Right renal cortex interstitium (tissue), 3 donors: ENCODE data around the gene PPP2R3B. TPM values are rescaled to one million over a fixed set of nuclear protein-coding genes. Genes with fewer than 3 reads are reported as not detected.
"Not testable (repeated sequence)": the region's sequence is repeated elsewhere in the genome, so short reads cannot be mapped to it uniquely, and the experiment has no call there.

Experiments used
- DNase-seq, 3 donors: peaks; one replicate each; pipeline ENCODE4 v3.0.0-alpha.2; 2013; ENCODE audit warnings: low read depth in 3 of 3, low spot score in 2 of 3
- polyA plus RNA-seq, 3 donors: library from polyadenylated mRNA; unstranded; fragments of 120-200 nt; gene quantifications; one replicate each; pipeline ENCODE4 v1.2.1, GENCODE V29; 2013; ENCODE audit not compliant: insufficient read length in 3 of 3

Gene PPP2R3B
- polyA plus RNA-seq, 3 donors, result 17.1 to 23.1 (median 18.5) TPM

DNA sequence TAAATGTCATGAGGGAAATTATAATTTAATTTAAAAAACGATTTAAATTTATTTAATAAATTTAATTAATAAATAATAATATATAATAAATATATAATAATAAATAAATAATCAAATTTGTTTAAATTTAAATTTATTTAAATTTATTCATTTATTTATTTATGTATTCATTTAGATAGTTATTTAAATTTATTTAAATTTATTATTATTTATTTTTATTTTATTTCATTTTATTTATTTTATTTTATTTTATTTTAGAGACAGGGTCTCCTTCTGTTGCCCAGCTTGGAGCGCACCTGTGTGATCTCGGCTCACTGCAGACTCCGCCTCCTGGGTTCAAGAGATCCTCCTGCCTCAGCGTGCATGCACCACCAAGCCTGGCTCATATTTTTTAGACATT, 18.4 kb upstream of the PPP2R3B start:
- no peak for DNase-seq

- DNase-seq, result no peak
Measured at GRCh38 chrX:404656-405055, 17.9 kb upstream of the PPP2R3B start.

DNA sequence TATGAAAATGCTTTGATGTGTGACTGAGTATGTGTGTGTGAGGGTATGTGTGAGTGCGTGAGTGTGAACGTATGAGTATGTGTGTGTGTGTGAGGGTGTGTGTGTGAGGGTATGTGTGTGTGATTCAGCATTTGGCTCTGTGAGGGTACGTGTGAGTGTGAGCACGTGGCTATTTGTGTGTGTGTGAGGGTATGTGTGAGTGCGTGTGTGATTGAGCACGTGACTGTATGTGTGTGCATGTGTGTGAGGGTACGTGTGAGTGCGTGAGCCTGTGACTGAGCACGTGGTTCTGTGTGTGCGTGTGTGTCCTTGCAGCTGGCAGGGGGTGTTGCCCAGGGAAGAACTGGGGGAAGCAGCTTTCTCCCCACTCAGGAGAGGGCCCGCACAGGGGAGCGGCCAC, 16.1 kb upstream of the PPP2R3B start:
- no peak for DNase-seq

GRCh38 chrX:400258-400657, 13.6 kb upstream of the PPP2R3B start:
- no peak for DNase-seq

DNA sequence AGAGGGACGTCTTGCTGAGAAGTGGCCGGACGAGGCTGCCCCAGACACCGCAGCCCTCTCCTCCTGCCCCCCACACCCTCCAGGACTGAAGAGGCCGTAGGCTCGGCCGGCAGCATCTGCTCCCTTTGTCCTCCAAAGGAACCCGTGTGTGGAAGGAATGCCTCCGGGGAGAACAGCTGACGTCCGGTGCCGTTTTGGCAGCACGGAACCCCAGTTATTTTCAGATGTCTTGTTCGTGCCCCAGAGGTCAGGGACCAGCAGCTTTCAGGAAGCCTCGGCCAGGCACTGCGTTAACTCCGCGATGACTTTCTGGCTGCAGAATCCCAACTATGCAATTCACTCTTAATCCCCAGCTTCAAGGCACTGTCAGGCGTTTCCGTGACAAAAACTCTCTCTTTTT, 10.9 kb upstream of the PPP2R3B start:
- DNase-seq, result no peak

GRCh38 chrX:394830-395229, 8.1 kb upstream of the PPP2R3B start:
- no peak for DNase-seq

DNA sequence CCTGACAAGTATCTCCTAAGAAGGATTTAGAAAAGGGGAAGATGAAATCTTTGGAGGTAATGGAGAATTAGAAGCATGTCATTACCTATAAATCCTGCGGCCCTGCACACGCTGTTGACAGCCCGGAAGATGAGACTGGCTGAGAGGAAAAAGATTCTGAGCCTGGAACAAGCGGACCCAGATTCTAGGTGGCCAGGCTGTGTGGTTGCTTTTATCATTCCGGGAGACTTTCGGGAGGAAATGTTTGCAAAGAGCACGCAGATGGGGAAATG, 5.8 kb upstream of the PPP2R3B start:
- DNase-seq, result no peak

DNA sequence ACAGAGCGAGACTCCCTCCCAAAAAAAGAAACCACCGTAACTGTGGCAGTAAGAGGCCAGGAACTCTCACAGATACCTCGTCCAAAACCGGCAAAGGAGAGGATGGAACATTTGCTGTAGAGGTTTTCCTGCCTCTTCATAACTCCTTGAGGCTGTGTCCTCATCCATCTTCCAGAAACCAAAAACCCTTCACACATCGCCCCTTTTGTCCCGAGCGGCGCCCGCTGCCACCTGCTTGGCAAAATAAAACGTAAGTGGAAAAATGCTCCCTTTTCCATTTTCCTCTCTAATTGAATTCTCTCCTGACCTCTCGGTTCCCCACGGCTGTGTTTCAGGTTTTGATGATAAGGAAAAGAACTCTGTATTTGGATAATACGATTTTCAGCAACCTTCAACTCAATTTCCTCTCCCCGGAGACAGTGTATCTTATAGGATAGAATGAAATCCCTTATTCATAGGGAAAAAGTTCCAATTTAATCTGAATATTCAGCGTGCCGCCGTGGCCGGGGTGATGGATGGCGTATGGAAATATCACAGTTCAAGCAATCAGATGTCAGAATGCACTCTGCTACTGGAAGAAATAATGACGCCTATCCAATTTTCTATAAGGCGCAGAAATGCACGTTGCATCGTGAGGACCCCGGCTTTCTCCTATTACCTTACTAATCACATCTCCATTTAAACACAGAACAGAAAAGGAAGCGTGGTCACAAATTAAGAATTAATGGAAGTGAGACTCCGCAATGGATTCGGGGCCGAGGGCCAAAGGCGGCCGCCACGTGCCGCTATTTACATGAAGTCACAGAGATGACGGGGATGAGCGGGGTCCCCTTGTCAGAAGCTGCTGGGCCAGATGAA, 5.2 kb upstream of the PPP2R3B start:
- DNase-seq, result no peak

DNA sequence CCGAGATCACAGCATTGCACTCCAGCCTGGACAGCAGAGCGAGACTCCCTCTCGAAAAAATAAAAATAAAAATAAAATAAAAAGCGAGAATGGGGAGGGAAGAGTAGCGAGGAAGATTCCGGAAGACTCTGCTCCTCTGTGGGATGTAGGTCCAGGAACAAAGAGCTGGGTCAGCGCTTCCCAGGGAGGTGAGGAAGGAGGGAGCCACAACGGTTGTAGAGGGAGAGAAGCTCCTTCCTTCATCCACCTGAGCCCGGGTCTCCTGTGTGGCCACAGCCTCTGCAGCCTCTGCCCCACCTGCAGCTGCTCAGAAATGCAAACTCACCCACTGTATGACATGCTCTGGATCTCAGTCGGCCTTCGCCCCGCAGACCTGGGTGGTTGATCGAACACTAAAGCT, 3.8 kb upstream of the PPP2R3B start:
- DNase-seq, result no peak

- DNase-seq, result no peak
Measured at GRCh38 chrX:389021-389441, 2.3 kb upstream of the PPP2R3B start.

DNA sequence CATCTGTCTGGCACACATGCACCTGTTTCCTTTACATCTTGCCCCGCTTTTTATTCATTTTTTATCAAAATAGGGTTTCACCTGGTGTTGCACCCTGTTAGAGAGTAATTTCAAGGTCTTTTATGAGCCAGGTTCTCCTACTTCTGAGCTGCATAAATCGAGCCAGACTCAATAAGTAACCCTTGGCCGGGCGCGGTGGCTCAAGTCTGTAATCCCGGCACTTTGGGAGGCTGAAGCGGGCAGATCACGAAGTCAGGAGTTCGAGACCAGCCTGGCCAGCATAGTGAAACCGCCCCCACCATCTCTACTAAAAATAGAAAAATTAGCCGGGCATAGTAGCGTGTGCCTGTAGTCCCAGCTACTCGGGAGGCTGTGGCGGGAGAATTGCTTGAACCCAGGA, 1.0 kb upstream of the PPP2R3B start:
- no peak for DNase-seq

DNA sequence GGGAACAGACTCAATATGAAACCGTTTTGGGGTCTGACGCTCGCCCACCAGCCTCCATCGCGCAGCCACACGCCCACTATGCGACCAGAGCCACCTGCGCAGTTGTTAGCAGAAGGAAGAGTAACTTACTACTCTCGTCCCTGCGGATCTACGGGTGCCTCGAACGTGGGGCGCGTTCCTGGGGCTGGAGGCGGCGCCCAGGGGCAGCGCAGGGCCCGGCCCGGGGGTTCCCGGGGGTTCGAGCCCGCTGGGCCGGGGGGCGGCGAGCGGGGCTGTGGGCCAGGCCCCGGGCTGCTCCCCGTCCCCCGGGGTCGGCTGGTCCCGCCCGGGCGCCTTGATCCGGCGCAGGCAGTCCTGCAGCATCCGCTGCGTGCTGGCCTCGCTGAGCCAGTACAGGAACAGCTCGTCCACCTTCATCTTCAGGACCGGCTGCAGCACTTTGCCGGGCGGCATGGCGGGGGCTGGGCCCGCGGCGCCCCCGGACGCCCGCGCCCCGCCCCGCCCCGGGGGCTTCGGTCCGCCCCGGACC, 404 bp downstream of the PPP2R3B start:
- no peak for DNase-seq

GRCh38 chrX:385736-386135, 971 bp downstream of the PPP2R3B start:
- not testable (repeated sequence) for DNase-seq

- DNase-seq, result no peak
Measured at GRCh38 chrX:384861-385260, 1.8 kb downstream of the PPP2R3B start.

DNA sequence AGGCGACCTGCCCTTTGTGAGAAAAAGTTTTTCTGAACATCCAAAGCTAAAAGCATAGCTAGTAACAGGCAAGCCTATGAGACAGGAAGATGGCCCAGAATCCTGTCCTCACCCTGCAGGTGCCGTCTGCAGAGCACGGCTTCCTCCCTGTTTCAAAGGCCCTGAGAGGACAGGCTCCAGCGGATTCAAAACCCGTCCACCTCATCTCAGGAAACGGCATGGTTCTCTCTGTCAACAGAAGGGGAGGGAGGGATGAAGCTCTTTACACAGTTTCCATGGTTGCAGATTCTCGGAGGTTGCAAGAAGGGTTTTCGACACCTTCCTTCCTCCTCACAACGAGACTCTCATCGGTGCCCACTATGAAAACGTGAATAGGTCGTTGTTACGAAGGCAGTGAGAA, 8.3 kb downstream of the PPP2R3B start:
- no peak for DNase-seq

- not testable (repeated sequence) for DNase-seq
Measured at GRCh38 chrX:376206-376605, 10.5 kb downstream of the PPP2R3B start.

- no peak for DNase-seq
Measured at GRCh38 chrX:375181-376036, 11.3 kb downstream of the PPP2R3B start.

- no peak for DNase-seq
Measured at GRCh38 chrX:374596-374995, 12.1 kb downstream of the PPP2R3B start.

- no peak for DNase-seq
Measured at GRCh38 chrX:373641-374471, 12.9 kb downstream of the PPP2R3B start.

GRCh38 chrX:372856-373640, 13.7 kb downstream of the PPP2R3B start:
- no peak for DNase-seq
